ENCODE measurements around the gene GOLGA6L24. TPM values are rescaled to one million over a fixed set of nuclear protein-coding genes. Genes with fewer than 3 reads are reported as not detected.
"Not testable (repeated sequence)": the region's sequence is repeated elsewhere in the genome, so short reads cannot be mapped to it uniquely, and the experiment has no call there.

Gene GOLGA6L24, protein sequence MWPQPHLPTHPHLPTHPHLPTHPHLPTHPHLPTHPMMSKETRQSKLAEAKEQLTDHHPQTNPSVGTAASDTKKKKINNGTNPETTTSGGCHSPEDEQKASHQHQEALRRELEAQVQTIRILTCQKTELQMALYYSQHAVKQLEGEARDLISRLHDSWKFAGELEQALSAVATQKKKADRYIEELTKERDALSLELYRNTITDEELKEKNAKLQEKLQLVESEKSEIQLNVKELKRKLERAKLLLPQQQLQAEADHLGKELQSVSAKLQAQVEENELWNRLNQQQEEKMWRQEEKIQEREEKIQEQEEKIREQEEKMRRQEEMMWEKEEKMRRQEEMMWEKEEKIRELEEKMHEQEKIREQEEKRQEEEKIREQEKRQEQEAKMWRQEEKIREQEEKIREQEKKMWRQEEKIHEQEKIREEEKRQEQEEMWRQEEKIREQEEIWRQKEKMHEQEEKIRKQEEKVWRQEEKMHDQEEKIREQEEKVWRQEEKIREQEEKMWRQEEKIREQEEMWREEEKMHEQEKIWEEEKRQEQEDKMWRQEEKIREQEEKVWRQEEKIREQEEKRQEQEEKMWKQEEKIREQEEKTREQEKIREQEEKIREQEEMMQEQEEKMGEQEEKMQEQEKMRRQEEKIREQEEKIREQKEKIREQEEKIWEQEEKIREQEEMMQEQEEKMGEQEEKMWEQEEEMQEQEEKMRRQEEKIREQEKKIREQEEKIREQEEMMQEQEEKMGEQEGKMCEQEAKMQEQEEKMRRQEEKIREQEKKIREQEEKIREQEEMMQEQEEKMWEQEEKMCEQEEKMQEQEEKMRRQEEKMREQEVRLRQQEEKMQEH
- total RNA-seq: not detected

DNA sequence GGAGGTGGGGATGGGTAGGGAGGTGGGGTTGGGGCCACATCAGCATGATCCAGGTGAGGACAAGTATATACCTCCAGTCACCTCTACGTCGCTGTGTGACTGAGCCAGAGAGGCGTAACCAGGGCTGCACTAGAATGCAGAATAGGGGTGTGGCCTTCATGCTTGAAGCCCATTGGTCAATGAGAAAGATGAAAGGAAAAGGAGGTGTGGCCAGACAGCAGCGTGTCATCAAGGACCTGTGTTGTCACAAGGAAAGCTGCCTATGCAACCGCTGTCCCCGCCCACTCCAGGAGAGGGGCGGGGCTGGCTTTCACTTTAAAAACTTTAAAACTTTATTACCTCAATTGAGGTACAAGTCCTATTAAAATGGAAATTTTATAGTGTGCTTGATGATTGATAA, at the start of gene GOLGA6L24:
Gene GOLGA6L24 (minus strand): TSS at position 101 of the 400 bp plus-strand sequence. CDS start 61 bp downstream, at position 40.
- H3K9me3 ChIP-seq (ENCODE audit: low read depth, low read length); H3K4me1 ChIP-seq (ENCODE audit: insufficient read depth, low read length); H3K27me3 ChIP-seq (ENCODE audit: insufficient read depth, low read length); H3K4me3 ChIP-seq (ENCODE audit: low read length): not testable (repeated sequence)

DNA sequence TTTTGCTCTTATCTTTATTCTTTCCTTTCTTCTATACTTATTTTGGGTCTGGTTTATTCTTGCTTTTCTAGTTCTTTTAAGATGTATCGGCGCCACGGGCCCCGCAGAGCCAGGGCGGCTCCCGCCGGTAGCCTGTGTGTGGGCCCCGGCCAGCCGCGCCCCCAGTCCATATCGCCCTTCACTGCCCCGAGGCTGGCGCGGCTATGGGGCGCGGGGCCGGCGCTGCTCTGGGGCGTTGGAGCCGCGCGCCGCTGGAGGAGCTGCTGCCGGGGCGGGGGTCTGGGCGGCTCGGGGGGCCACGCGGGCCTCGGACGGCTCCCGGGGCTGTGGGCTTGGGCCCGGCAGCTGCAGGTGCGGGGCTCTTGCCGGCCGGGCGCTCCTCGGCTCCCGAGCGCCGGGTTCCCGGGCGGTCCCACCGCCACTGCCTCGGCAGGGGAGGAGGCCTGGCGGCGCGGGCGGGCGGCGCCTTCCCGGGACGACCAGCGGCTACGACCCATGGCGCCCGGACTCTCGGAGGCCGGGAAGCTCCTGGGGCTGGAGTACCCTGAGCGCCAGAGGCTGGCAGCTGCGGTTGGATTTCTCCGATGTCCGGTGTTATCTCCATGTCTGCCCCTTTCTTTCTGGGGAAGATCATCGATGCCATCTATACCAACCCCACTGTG, 45.0 kb upstream of the GOLGA6L24 start:
- H3K27me3 ChIP-seq (ENCODE audit: insufficient read depth, low read length); H3K9me3 ChIP-seq (ENCODE audit: low read depth, low read length); H3K4me3 ChIP-seq (ENCODE audit: low read length); H3K4me1 ChIP-seq (ENCODE audit: insufficient read depth, low read length): not testable (repeated sequence)

DNA sequence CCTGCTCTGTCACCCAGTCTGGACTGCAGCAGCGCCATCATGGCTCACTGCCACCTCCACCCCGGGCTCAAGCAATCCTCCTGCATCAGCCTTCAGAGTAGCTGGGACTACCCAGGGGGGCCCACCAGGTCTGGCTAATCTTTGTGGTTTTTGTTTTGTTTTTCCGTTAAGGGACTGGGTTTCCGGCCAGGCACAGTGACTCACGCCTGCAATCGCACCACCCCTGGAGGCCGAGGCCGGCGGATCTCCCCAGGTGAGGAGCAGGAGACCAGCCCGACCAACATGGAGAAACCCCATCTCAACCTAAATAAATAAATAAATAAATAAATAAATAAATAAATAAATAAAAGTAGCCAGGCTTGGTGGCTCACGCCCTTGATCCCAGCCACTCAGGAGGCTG, 38.1 kb upstream of the GOLGA6L24 start:
- not testable (repeated sequence) for H3K4me1 ChIP-seq (ENCODE audit: insufficient read depth, low read length); H3K27me3 ChIP-seq (ENCODE audit: insufficient read depth, low read length); H3K4me3 ChIP-seq (ENCODE audit: low read length); H3K9me3 ChIP-seq (ENCODE audit: low read depth, low read length)

DNA sequence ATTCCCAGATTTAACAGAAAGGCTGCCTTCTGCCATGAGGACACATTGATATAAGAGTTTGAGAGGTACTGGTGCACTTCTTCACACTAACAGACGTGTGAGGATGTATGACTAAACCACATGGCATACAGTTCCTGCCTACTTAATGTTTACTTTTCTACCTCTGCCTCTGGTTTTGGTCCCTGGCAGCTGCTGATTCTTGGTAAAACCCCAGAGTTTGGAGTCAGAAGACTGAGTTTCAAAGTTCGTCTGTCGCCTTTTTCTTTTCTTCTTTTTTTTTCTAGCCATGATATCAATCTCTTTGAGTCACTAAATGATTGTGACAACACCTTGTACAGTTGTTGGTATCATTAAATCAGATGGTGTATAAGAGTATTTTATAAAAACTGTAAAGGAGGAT, 22.2 kb upstream of the GOLGA6L24 start:
- H3K9me3 ChIP-seq (ENCODE audit: low read depth, low read length); H3K4me3 ChIP-seq (ENCODE audit: low read length); H3K27me3 ChIP-seq (ENCODE audit: insufficient read depth, low read length); H3K4me1 ChIP-seq (ENCODE audit: insufficient read depth, low read length): not testable (repeated sequence)

DNA sequence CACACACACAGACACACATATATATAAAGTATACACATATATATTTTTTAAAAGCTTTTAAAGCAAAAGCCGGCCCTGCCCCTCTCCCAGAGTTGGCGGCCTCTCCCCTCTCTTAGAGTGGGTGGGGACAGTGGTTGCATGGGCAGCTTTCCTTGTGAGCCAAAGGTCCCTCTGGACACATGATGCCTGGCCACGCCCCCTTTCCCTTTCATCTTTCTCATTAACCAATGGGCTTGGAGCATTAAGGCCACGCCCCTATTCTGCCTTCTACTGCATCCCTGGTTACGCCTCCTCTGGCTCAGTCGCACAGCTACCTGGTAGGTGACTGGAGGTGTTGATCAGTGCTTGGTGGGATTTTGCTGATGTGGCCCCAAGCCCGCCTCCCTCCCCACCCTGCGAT, 20.5 kb upstream of the GOLGA6L24 start, which contains the start of gene GOLGA8F:
Gene GOLGA8F (plus strand): TSS at position 301 of the 400 bp plus-strand sequence. CDS start 98 bp downstream, at position 399.
- H3K27me3 ChIP-seq (ENCODE audit: insufficient read depth, low read length); H3K4me3 ChIP-seq (ENCODE audit: low read length); H3K9me3 ChIP-seq (ENCODE audit: low read depth, low read length); H3K4me1 ChIP-seq (ENCODE audit: insufficient read depth, low read length): not testable (repeated sequence)

DNA sequence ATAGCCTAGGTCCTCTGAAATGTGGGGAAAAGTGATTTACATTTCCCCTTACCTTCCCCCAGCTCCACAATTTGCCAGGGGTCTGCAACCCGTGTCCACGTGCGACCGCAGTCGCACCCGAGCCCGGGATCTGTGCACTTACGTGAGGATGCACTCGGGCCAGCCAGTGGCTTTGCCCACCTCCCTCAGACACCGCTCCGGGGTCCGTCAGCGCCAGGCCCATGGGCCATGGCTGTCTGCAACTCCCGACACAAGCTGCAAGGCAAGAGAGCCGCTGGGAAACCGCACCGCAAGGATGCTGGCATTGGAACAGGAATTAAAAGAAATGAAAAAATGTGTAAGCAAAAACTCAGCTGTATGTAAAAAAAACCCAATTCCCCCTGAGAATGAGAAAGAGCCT, 7.6 kb upstream of the GOLGA6L24 start:
- not testable (repeated sequence) for H3K4me3 ChIP-seq (ENCODE audit: low read length); H3K4me1 ChIP-seq (ENCODE audit: insufficient read depth, low read length); H3K9me3 ChIP-seq (ENCODE audit: low read depth, low read length); H3K27me3 ChIP-seq (ENCODE audit: insufficient read depth, low read length)

DNA sequence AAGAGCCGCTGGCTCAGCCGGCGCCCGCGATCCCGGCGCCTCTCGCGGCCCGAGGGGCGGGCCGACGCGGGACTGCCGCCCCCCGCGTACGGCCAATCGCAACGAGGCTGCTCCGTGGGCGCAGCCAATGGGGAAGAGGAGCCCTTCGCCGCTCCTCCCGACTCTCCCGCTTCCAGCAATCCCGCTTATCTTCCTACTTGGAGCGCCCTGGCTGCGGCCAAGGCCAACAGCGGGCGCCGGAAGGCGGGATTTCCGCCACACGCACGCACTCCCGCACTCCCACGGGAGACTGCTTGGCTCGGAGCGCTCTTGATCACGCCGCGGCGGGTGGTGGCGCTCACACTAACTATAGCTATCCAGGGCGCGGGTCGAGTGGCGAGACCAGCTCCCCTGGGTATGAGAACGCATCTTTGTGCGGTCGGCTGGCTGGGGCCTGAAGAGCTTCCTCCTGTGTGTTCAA, 35.7 kb downstream of the GOLGA6L24 start, which contains the start of gene HERC2:
Gene HERC2 (minus strand): TSS at position 51 of the 460 bp plus-strand sequence. CDS start 746 bp downstream, outside the sequence.
- H3K4me1 ChIP-seq (ENCODE audit: insufficient read depth, low read length); H3K9me3 ChIP-seq (ENCODE audit: low read depth, low read length); H3K27me3 ChIP-seq (ENCODE audit: insufficient read depth, low read length): not testable (repeated sequence)
- H3K4me3 ChIP-seq (ENCODE audit: low read length): peak within 1 kb of the TSS; percentile 8

DNA sequence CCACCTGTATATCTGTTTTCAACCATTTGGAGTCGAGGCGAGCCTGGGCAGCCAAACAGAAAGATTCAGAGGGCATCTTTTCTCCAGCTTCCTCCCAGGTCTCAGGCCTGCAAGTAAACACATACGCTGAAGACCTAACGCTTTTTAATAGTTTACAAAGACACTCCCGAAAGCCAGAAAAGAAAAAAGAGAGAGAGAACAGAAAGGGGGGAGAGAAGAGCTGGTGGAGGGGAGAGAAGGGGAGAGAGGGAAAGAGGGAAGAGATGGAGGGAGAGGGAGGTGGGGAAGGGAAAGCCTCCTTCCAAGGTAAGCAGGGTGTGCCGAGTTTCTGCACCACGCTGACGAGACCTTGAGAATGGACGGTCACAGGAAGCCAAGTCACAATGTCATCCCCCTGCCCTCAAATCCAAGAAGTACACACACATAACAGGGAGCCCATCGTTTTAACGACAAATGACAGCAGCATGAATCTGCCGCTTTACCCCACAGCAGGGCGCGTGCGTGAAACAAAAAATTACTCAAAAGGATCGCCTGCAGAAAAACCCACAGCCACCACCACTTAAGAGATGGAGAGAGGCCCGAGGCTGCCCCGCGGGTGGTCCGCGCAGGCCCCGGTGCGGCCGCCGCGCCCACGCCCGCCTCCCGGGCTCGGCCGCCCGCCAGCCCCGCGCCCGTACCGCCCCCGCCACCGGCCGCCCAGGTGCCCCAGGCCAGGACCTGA, 36.4 kb downstream of the GOLGA6L24 start:
- not testable (repeated sequence) for H3K4me1 ChIP-seq (ENCODE audit: insufficient read depth, low read length); H3K9me3 ChIP-seq (ENCODE audit: low read depth, low read length); H3K27me3 ChIP-seq (ENCODE audit: insufficient read depth, low read length)
- peak overlapping the region; percentile 8 for H3K4me3 ChIP-seq (ENCODE audit: low read length)

DNA sequence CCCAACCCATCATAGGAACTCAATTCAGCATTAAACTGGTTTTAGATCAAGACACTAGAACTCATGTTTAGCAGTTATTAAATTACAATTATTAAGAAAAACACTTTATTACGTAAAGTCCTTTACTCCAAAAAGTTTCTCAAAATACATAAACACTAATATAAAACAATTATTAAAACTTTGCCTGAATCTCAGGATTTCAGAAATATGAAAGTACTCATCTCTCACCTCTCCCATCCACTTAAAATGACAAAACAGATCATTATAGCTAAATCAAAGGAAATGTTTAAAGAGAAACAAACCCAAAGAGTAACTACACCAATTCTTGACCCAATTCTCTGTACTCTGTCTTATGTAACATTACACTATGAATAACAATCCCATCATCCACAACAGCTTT, 38.2 kb downstream of the GOLGA6L24 start:
- H3K9me3 ChIP-seq (ENCODE audit: low read depth, low read length); H3K4me1 ChIP-seq (ENCODE audit: insufficient read depth, low read length); H3K4me3 ChIP-seq (ENCODE audit: low read length); H3K27me3 ChIP-seq (ENCODE audit: insufficient read depth, low read length): not testable (repeated sequence)

DNA sequence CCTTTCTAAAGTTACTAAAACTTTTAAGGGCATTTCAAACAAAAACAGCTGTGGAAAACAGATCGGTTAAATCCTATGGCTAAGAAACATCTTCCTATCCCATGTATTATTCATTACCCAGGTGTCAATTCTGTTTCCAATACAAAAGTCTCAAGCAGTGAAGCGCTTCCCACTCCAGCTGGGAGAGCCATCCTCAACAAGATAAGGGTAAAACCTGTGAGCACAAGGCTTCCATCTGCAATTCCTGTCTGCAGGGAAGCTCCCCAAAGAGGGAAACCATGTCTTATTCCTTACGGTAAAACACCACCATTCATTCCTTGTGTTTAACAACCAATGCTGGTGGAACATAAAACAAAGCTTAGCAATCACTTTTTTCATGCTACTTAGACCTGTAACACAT, 39.1 kb downstream of the GOLGA6L24 start:
- H3K4me3 ChIP-seq (ENCODE audit: low read length); H3K9me3 ChIP-seq (ENCODE audit: low read depth, low read length); H3K27me3 ChIP-seq (ENCODE audit: insufficient read depth, low read length): not testable (repeated sequence)

DNA sequence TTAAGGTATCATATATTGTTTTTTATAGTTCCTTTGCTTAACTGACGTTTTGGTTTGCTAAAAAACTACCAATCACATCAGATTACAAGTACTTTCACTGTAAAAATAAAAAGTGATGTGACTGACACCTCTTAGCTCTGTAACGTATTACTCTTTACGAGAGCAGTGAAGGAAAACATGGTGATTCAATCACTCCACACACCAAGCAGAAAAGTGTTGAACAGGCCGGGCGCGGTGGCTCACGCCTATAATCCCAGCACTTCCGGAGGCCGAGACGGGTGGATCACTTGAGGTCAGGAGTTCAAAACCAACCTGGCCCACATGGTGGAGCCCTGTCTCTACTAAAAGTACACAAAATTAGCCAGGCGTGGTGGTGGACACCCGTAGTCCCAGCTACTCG, 39.8 kb downstream of the GOLGA6L24 start:
- H3K9me3 ChIP-seq (ENCODE audit: low read depth, low read length); H3K4me1 ChIP-seq (ENCODE audit: insufficient read depth, low read length); H3K27me3 ChIP-seq (ENCODE audit: insufficient read depth, low read length); H3K4me3 ChIP-seq (ENCODE audit: low read length): not testable (repeated sequence)

More for the DNA sequence above, 39.1 kb downstream of the GOLGA6L24 start:
- H3K4me1 ChIP-seq (ENCODE audit: insufficient read depth, low read length): not testable (repeated sequence)

DNA sequence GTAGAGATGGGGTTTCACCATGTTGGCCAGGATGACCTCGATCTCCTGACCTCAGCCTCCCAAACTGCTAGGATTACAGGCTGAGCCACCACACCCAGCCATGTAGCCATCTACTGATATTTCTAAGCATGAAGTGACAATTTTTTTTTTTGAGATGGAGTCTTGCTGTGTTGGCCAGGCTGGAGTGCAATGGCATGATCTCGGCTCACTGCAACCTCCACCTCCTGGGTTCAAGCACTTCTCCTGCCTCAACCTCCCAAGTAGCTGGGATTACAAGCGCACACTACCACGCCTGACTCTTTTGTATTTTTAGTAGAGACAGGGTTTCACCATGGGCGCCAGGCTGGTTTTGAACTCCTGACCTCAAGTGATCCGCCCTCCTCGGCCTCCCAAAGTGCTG, 40.9 kb downstream of the GOLGA6L24 start:
- H3K4me3 ChIP-seq (ENCODE audit: low read length); H3K4me1 ChIP-seq (ENCODE audit: insufficient read depth, low read length); H3K27me3 ChIP-seq (ENCODE audit: insufficient read depth, low read length): not testable (repeated sequence)

DNA sequence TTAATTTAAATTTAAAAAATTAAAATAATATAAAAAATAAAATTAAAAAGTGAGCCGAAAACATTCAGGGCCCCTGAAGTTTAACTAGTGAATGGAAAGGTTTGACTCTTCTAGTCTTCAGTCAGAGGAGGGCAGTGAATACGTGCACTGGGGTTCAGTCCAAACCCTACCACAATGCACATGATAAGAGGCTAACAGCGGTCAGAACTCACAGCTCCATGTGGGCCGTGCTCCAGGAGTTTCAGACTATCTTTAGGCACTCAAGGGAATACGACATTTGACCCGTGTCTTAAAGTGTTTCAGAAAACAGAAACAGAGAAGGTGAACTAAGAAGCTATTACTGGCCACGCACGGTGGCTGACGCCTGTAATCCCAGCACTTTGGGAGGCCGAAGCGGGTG, 47.4 kb downstream of the GOLGA6L24 start:
- H3K27me3 ChIP-seq (ENCODE audit: insufficient read depth, low read length); H3K4me1 ChIP-seq (ENCODE audit: insufficient read depth, low read length): not testable (repeated sequence)

More for the DNA sequence above, 40.9 kb downstream of the GOLGA6L24 start:
- not testable (repeated sequence) for H3K9me3 ChIP-seq (ENCODE audit: low read depth, low read length)

DNA sequence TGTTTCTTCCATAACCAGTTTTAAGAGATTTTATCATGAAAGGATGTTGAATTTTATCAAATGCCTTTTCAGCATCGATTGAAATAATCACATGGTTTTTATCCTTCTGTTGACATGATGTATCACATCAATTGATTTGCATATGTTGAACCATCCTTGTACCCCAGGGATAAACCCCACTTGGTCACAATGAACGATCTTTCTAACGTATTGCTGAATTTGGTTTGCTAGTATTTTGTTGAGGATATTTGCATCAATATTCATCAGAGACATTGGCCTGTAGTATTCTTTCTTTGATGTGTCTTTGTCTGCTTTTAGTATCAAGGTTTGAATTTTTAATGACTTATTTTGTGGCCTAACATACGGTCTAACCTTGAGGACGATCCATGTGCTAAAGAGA, 49.2 kb downstream of the GOLGA6L24 start:
- H3K27me3 ChIP-seq (ENCODE audit: insufficient read depth, low read length); H3K9me3 ChIP-seq (ENCODE audit: low read depth, low read length); H3K4me3 ChIP-seq (ENCODE audit: low read length); H3K4me1 ChIP-seq (ENCODE audit: insufficient read depth, low read length): not testable (repeated sequence)

More for the DNA sequence above, 47.4 kb downstream of the GOLGA6L24 start:
- H3K9me3 ChIP-seq (ENCODE audit: low read depth, low read length); H3K4me3 ChIP-seq (ENCODE audit: low read length): not testable (repeated sequence)
